H1 (cell line): Measurements from ENCODE around the gene XPNPEP3. TPM values are rescaled to one million over a fixed set of nuclear protein-coding genes. Genes with fewer than 3 reads are reported as not detected.

Source experiments
- CTCF ChIA-PET: fragments of 300-600 bp; sonication (Branson Sonifier 250); formaldehyde crosslinking; loops from one replicate; lab custom pipeline; 2021; ENCODE audit not compliant: partially characterized antibody; lab: Charles Lee
- POLR2A ChIA-PET: fragments of 300-600 bp; sonication (Branson Sonifier 250); formaldehyde crosslinking; loops from one replicate; lab custom pipeline; 2021; ENCODE audit warnings: inconsistent platforms; ENCODE audit not compliant: partially characterized antibody; lab: Charles Lee
- DNase-seq, 2 experiments: peaks; one replicate each; pipeline versions ENCODE4 v3.0.0 to v3.0.0-alpha.2; 2010 to 2022; ENCODE audit warnings: low spot score in 2 of 2, low read depth in 1 of 2, mixed read lengths in 1 of 2
- FAIRE-seq: peaks from 2 replicates; lab custom pipeline; 2011; peaks lifted over from hg19 to GRCh38; lab: Jason Lieb, UNC
- H2AFZ ChIP-seq: 2 replicates; pipeline ENCODE4 v1.8.1; 2012; ENCODE audit warnings: low read length, inconsistent platforms
- H2AK5ac ChIP-seq: 2 replicates; pipeline ENCODE4 v1.6.1; 2013; ENCODE audit warnings: low read depth, low read length
- H2BK120ac ChIP-seq: replicated peaks from 2 replicates; pipeline ENCODE3; 2013; ENCODE audit warnings: low read depth, low read length, inconsistent platforms
- H2BK12ac ChIP-seq: 2 replicates; pipeline ENCODE4 v1.6.1; 2013; ENCODE audit warnings: low read depth, low read length
- H2BK15ac ChIP-seq: 2 replicates; pipeline ENCODE4 v1.6.1; 2013; ENCODE audit warnings: low read length
- H2BK20ac ChIP-seq: 2 replicates; pipeline ENCODE4 v1.6.1; 2013; ENCODE audit warnings: low read length
- H2BK5ac ChIP-seq: 2 replicates; pipeline ENCODE4 v1.6.1; 2013; ENCODE audit warnings: low read depth, low read length
- H3K14ac ChIP-seq: 2 replicates; pipeline ENCODE4 v1.6.1; 2013; ENCODE audit warnings: inconsistent platforms; ENCODE audit not compliant: insufficient read length
- H3K18ac ChIP-seq: 2 replicates; pipeline ENCODE4 v1.6.1; 2013; ENCODE audit warnings: low read length; ENCODE audit errors: extremely low read depth
- H3K23ac ChIP-seq: 2 replicates; pipeline ENCODE4 v1.6.1; 2013; ENCODE audit warnings: inconsistent platforms; ENCODE audit not compliant: insufficient read length
- H3K23me2 ChIP-seq: 2 replicates; pipeline ENCODE4 v1.6.1; 2013; ENCODE audit warnings: low read depth, low read length
- H3K27ac ChIP-seq: 2 replicates; pipeline ENCODE4 v1.6.1; 2011; ENCODE audit warnings: low read depth, low read length, inconsistent platforms
- H3K27me3 ChIP-seq, 4 experiments: replicated peaks in 1 of 4; 1 replicate in 1 of 4; 2 replicates in 3 of 4; pipeline versions ENCODE4 v1.6.1 to v1.8.1; 2011 to 2013; ENCODE audit warnings: low read length in 3 of 4, mild to moderate bottlenecking in 3 of 4, inconsistent platforms in 2 of 4, mixed read lengths in 2 of 4, moderate library complexity in 1 of 4; ENCODE audit not compliant: control insufficient read depth in 3 of 4, insufficient read depth in 3 of 4; ENCODE audit errors: extremely low read depth in 1 of 4
- H3K36me3 ChIP-seq, 4 experiments: 2 replicates each; pipeline versions ENCODE4 v1.6.1 to v1.8.1; 2011 to 2013; ENCODE audit warnings: mild to moderate bottlenecking in 4 of 4, low read length in 3 of 4, moderate library complexity in 2 of 4, control low read depth in 1 of 4, inconsistent platforms in 1 of 4; ENCODE audit not compliant: insufficient read depth in 4 of 4, control insufficient read depth in 2 of 4
- H3K4ac ChIP-seq: replicated peaks from 2 replicates; pipeline ENCODE3; 2013; ENCODE audit warnings: low read length, low read depth, mixed read lengths, inconsistent platforms; ENCODE audit not compliant: insufficient read length
- H3K4me1 ChIP-seq, 4 experiments: replicated peaks in 1 of 4; 1 replicate in 1 of 4; 2 replicates in 3 of 4; pipeline versions ENCODE4 v1.6.1 to v1.8.1; 2011 to 2013; ENCODE audit warnings: low read length in 3 of 4, inconsistent platforms in 2 of 4, mixed read lengths in 1 of 4; ENCODE audit not compliant: insufficient read depth in 4 of 4, control insufficient read depth in 3 of 4
- H3K4me2 ChIP-seq, 2 experiments: 2 replicates each; pipeline versions ENCODE4 v1.6.1 to v1.8.1; 2011 to 2013; ENCODE audit warnings: low read depth in 2 of 2, low read length in 2 of 2, control low read depth in 1 of 2, inconsistent platforms in 1 of 2, mild to moderate bottlenecking in 1 of 2; ENCODE audit not compliant: insufficient read depth in 1 of 2
- H3K4me3 ChIP-seq, 4 experiments: fragments of 200-600, 300-600 bp in 1 of 4; sonication (generic), shearing (Covaris generic), sonication (Bioruptor Twin) in 1 of 4; 2 replicates each; pipeline versions ENCODE4 v1.5.1 to v1.8.1; 2011 to 2016; ENCODE audit warnings: low read length in 4 of 4, low read depth in 3 of 4, control low read depth in 2 of 4, inconsistent platforms in 2 of 4, mild to moderate bottlenecking in 2 of 4, mixed read lengths in 1 of 4, moderate library complexity in 1 of 4; ENCODE audit not compliant: insufficient read depth in 2 of 4; ENCODE audit errors: extremely low read depth in 1 of 4
- H3K56ac ChIP-seq: replicated peaks from 2 replicates; pipeline ENCODE3; 2013; ENCODE audit warnings: low read depth, mild to moderate bottlenecking, mixed read lengths, low read length, inconsistent platforms; ENCODE audit not compliant: insufficient read length
- H3K79me1 ChIP-seq: 2 replicates; pipeline ENCODE4 v1.6.1; 2013; ENCODE audit warnings: low read depth, low read length, control low read depth
- H3K79me2 ChIP-seq, 2 experiments: 2 replicates each; pipeline versions ENCODE4 v1.6.1 to v1.8.1; 2012 to 2013; ENCODE audit warnings: low read length in 2 of 2, mild to moderate bottlenecking in 2 of 2, inconsistent platforms in 1 of 2; ENCODE audit not compliant: insufficient read depth in 2 of 2, control insufficient read depth in 1 of 2
- H3K9ac ChIP-seq, 4 experiments: replicated peaks in 1 of 4; 1 replicate in 1 of 4; 2 replicates in 3 of 4; pipeline versions ENCODE4 v1.6.1 to v1.8.1; 2011 to 2013; ENCODE audit warnings: low read depth in 3 of 4, low read length in 3 of 4, control low read depth in 2 of 4, mild to moderate bottlenecking in 2 of 4, moderate library complexity in 2 of 4, inconsistent platforms in 1 of 4; ENCODE audit errors: extremely low read depth in 1 of 4
- H3K9me3 ChIP-seq, 2 experiments: 2 replicates each; pipeline versions ENCODE4 v1.6.1 to v1.8.1; 2012 to 2013; ENCODE audit warnings: mild to moderate bottlenecking in 2 of 2, moderate library complexity in 2 of 2, control low read depth in 1 of 2, inconsistent platforms in 1 of 2, low read depth in 1 of 2, low read length in 1 of 2, mixed read lengths in 1 of 2; ENCODE audit not compliant: insufficient read depth in 2 of 2
- H4K20me1 ChIP-seq, 2 experiments: replicated peaks in 1 of 2; 2 replicates each; pipeline versions ENCODE3 to v1.8.1; 2011 to 2013; ENCODE audit warnings: inconsistent platforms in 2 of 2, low read length in 2 of 2, mild to moderate bottlenecking in 1 of 2; ENCODE audit not compliant: insufficient read depth in 2 of 2, control insufficient read depth in 1 of 2
- H4K5ac ChIP-seq: 2 replicates; pipeline ENCODE4 v1.6.1; 2013; ENCODE audit warnings: low read length, low read depth, mixed read lengths, inconsistent platforms; ENCODE audit not compliant: insufficient read length
- H4K8ac ChIP-seq: 2 replicates; pipeline ENCODE4 v1.8.0; 2013; ENCODE audit warnings: mild to moderate bottlenecking, moderate library complexity, low read length, inconsistent platforms; ENCODE audit not compliant: insufficient read depth; ENCODE audit errors: extremely low read depth
- H4K91ac ChIP-seq: replicated peaks from 2 replicates; pipeline ENCODE3; 2013; ENCODE audit warnings: low read length, mixed read lengths, inconsistent platforms; ENCODE audit not compliant: insufficient read length
- ATF2 ChIP-seq: IDR thresholded peaks from 2 replicates; pipeline ENCODE4 v1.6.1; 2012; ENCODE audit warnings: low read length, inconsistent platforms
- CBX8 ChIP-seq: fragments of 300-800, 300-1000 bp; sonication (generic); IDR thresholded peaks from 2 replicates; pipeline ENCODE4 v1.7.1; 2016; ENCODE audit warnings: low read depth, low read length, borderline replicate concordance
- EGR1 ChIP-seq: IDR thresholded peaks from 2 replicates; pipeline ENCODE4 v1.6.1; 2011; ENCODE audit warnings: low read depth, low read length, borderline replicate concordance
- KDM1A ChIP-seq: fragments of 200-600, 300-600 bp; sonication (generic); IDR thresholded peaks from 2 replicates; pipeline ENCODE4 v1.7.1; 2016; ENCODE audit warnings: mild to moderate bottlenecking, low read length, borderline replicate concordance
- KDM5A ChIP-seq: fragments of 200-600 bp; IDR thresholded peaks from 2 replicates; pipeline ENCODE4 v1.7.1; 2012; ENCODE audit warnings: mild to moderate bottlenecking, low read length, inconsistent platforms, mixed read lengths
- NRF1 ChIP-seq: IDR thresholded peaks from 2 replicates; pipeline ENCODE4 v1.6.1; 2011; ENCODE audit warnings: mild to moderate bottlenecking, low read depth, low read length, improper control_type of control experiment
- PHF8 ChIP-seq: fragments of 200-600 bp; sonication (generic); conservative IDR thresholded peaks from 2 replicates; pipeline ENCODE4 v1.7.1; 2012; ENCODE audit warnings: low read depth, mild to moderate bottlenecking, inconsistent platforms, low read length, moderate library complexity
- POLR2A ChIP-seq, 2 experiments: IDR thresholded peaks; 1 replicate in 1 of 2; 2 replicates in 1 of 2; pipeline ENCODE4 v1.6.1; 2011; ENCODE audit warnings: low read depth in 2 of 2, low read length in 2 of 2, mild to moderate bottlenecking in 2 of 2; ENCODE audit errors: control extremely low read depth in 1 of 2
- RBBP5 ChIP-seq: IDR thresholded peaks from 2 replicates; pipeline ENCODE4 v1.7.1; 2012; ENCODE audit warnings: low read depth, mild to moderate bottlenecking, inconsistent platforms, low read length, moderate library complexity, borderline replicate concordance
- SP4 ChIP-seq: IDR thresholded peaks from 2 replicates; pipeline ENCODE4 v1.6.1; 2012; ENCODE audit warnings: low read length, inconsistent platforms
- TCF12 ChIP-seq: IDR thresholded peaks from 2 replicates; pipeline ENCODE4 v1.6.1; 2011; ENCODE audit warnings: low read depth, mild to moderate bottlenecking, low read length
- WGBS, 2 experiments: shearing (Covaris generic) in 1 of 2; methylation state at CpG; one replicate each; pipeline versions ENCODE4 v1.1.6 to v1.1.7; 2013 to 2015; ENCODE audit warnings: low lambda C conversion rate in 2 of 2, mixed read lengths in 2 of 2, inconsistent platforms in 1 of 2, low coverage in 1 of 2, missing lambda C conversion rate in 1 of 2; ENCODE audit not compliant: insufficient replicate concordance in 2 of 2, insufficient coverage in 1 of 2, insufficient read length in 1 of 2; ENCODE audit errors: extremely low coverage in 1 of 2, missing lambda C conversion rate in 1 of 2; 5-methylcytosine and 5-hydroxymethylcytosine counted together
- polyA plus RNA-seq, 7 experiments: library from polyadenylated mRNA; depleted of rRNA in 3 of 7; stranded (reverse) in 5 of 7; unstranded in 2 of 7; fragments of >200 nt in 5 of 7; fragments of 200-250 nt in 2 of 7; gene quantifications; 1 replicate in 5 of 7; 2 replicates in 1 of 7; 4 replicates in 1 of 7; pipeline versions ENCODE4 v1.2.1 to v1.2.3, GENCODE V29; 2011 to 2013; ENCODE audit warnings: missing spikeins in 2 of 7, mixed read lengths in 2 of 7
- total RNA-seq: library from RNA; stranded (reverse); fragmentation: NEBNext Ultra II Directional; extraction: Animal tissue kit (Norgen Biotek cat#: 25700); gene quantifications from 2 replicates; pipeline ENCODE4 v1.2.1, GENCODE V29; 2021
- TF ChIP-seq, protein P1 (sequence below): IDR thresholded peaks from 2 replicates; pipeline ENCODE4 v1.6.1; 2011; ENCODE audit warnings: low read length, improper control_type of control experiment

The XPNPEP3 gene
- total and polyA plus RNA-seq, 2 of the 8 experiments (the other 6 are each of a cell fraction or from before 2014, with no cell fraction given) = 25.8 to 29.2 TPM

- DNase-seq (no peak), FAIRE-seq (no peak)
- ChIA-PET POLR2A (interaction anchor here (0.6 to 0.7 kb wide), 2 partner anchors 15 to 28 kb away, joined by 3 read pairs; no protein-coding TSS in a partner anchor), CTCF (interaction anchor here (0.7 kb wide), 1 partner anchor 24 kb away, joined by 3 read pairs; no protein-coding TSS in a partner anchor)
- Histone ChIP-seq H4K5ac (no peak overlapping the region), H3K79me1 (no peaks in the 10 kb centered on the region), H2BK5ac (no peak overlapping the region), H3K4me3 (no peak overlapping the region), H2AFZ (no peak overlapping the region), H4K20me1 (no peaks in the 10 kb centered on the region), H3K27me3 (no peaks in the 10 kb centered on the region), H3K14ac (no peak overlapping the region), H3K23me2 (no peaks in the 10 kb centered on the region), H3K9me3 (no peaks in the 10 kb centered on the region), H4K8ac (no peak overlapping the region), H3K36me3 (peaks cover 0 to 9% (median 2%) of the 10 kb centered on the region in 4 experiments; a peak in 4 of 8 replicates), H2BK12ac (no peak overlapping the region), H2BK15ac (no peak overlapping the region), H3K23ac (no peak overlapping the region), H4K91ac (no peak overlapping the region), H3K4ac (no peak overlapping the region), H3K9ac (no peak overlapping the region), H3K4me1 (no peaks in the 10 kb centered on the region), H2AK5ac (no peak overlapping the region), H3K56ac (no peak overlapping the region), H3K4me2 (no peak overlapping the region), H3K79me2 (no peaks in the 10 kb centered on the region), H3K27ac (no peak overlapping the region), H3K18ac (no peak overlapping the region), H2BK120ac (no peak overlapping the region), H2BK20ac (no peak overlapping the region)
- 93% methylated on average over 3 of the region's 3 CpGs; no CpG with 5 or more reads in 1 of the 2 experiments for WGBS, 2 experiments
- TF ChIP-seq, protein P1, sequence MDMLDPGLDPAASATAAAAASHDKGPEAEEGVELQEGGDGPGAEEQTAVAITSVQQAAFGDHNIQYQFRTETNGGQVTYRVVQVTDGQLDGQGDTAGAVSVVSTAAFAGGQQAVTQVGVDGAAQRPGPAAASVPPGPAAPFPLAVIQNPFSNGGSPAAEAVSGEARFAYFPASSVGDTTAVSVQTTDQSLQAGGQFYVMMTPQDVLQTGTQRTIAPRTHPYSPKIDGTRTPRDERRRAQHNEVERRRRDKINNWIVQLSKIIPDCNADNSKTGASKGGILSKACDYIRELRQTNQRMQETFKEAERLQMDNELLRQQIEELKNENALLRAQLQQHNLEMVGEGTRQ = no peak
- TF ChIP-seq KDM5A (no peak), KDM1A (no peak), PHF8 (no peak), CBX8 (no peak), TCF12 (no peak), ATF2 (no peak), RBBP5 (no peak), SP4 (no peak), EGR1 (no peak), POLR2A (IDR thresholded peaks at IDR 0.05; ENCODE audit: control extremely low read depth in 1 of 2, low read depth in 2 of 2, low read length in 2 of 2) (no peak), NRF1 (no peak)
Observed at GRCh38 chr22:40875111-40875510, 18.2 kb downstream of the XPNPEP3 start.
